Neural cell (in vitro differentiated cells): ENCODE measurements around the gene NES.
A peak's percentile ranks its signal among the peaks of the same experiment; 100 is the strongest.

Source experiments
- EP300 ChIP-seq: fragments of 450-650 bp; conservative IDR thresholded peaks from 2 replicates; pipeline ENCODE4 v1.6.1; 2014; ENCODE audit warnings: antibody characterized with exemption, mild to moderate bottlenecking, moderate library complexity; ENCODE audit not compliant: poor library complexity, severe bottlenecking
- EZH2 ChIP-seq: fragments of 200-600, 300-800 bp; shearing (Covaris generic), sonication (generic); IDR thresholded peaks from 2 replicates; pipeline ENCODE4 v1.6.1; 2014; ENCODE audit warnings: antibody characterized with exemption, low read length, borderline replicate concordance, mild to moderate bottlenecking; ENCODE audit not compliant: insufficient read depth, poor library complexity, severe bottlenecking
- MXI1 ChIP-seq: fragments of 450-650 bp; conservative IDR thresholded peaks from 2 replicates; pipeline ENCODE4 v1.6.1; 2014; ENCODE audit warnings: antibody characterized with exemption, mild to moderate bottlenecking; ENCODE audit not compliant: poor library complexity, severe bottlenecking
- POLR2AphosphoS5 ChIP-seq: IDR thresholded peaks from 2 replicates; pipeline ENCODE4 v1.6.1; 2012
- RAD21 ChIP-seq: fragments of 450-650 bp; conservative IDR thresholded peaks from 2 replicates; pipeline ENCODE4 v1.6.1; 2014; ENCODE audit warnings: antibody characterized with exemption, mild to moderate bottlenecking, moderate library complexity
- REST ChIP-seq: IDR thresholded peaks from 2 replicates; pipeline ENCODE4 v1.6.1; 2012; ENCODE audit warnings: borderline replicate concordance
- SMC3 ChIP-seq: fragments of 450-650 bp; conservative IDR thresholded peaks from 2 replicates; pipeline ENCODE4 v1.6.1; 2014; ENCODE audit warnings: antibody characterized with exemption, mild to moderate bottlenecking, moderate library complexity; ENCODE audit not compliant: poor library complexity
- TAF1 ChIP-seq: IDR thresholded peaks from 2 replicates; pipeline ENCODE4 v1.6.1; 2012; ENCODE audit warnings: low read depth
- TF ChIP-seq, protein P1 (sequence below): fragments of 450-650 bp; IDR thresholded peaks from 2 replicates; pipeline ENCODE4 v1.5.1; 2014; ENCODE audit warnings: antibody characterized with exemption, mild to moderate bottlenecking, moderate library complexity; ENCODE audit not compliant: poor library complexity, severe bottlenecking

DNA sequence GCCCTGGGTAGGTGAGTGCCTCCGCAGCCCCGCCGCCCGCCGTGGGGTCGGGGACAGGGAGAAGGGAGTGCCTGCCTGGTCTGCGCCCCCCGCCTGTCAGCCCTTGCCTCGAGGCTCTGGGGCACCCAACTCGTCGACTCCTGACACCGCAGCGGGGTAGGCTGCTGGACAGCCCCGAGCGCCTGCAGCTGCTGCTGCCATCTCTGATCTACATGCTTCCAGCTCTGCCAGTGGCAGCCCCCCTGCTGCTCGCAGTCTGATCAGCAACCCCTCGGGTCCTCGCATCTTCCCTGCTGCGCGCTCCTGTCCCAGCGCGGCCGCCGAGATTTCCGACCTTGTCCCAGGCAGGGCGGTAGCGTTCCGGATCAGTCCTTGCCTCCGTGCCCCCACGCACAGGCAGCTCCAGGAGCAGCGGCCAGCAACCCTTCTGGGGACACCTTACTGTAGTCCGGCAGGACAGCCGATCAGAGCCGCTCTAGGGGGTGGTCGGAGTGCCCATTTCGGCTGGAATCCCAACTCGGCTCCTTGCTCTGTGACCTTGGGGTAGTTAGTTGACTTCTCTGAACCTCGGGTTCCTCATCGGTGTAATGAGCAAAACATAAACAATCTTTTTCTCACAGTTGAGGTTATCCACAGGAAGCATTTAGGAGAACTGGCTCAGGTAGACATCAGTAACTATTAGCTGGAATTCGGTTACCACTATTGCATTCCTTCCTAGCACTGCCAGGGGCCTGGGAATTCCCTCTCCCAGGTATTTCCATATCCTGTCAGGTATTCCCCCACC lies 34.8 kb downstream of the NES start:
- TF ChIP-seq, protein P1, sequence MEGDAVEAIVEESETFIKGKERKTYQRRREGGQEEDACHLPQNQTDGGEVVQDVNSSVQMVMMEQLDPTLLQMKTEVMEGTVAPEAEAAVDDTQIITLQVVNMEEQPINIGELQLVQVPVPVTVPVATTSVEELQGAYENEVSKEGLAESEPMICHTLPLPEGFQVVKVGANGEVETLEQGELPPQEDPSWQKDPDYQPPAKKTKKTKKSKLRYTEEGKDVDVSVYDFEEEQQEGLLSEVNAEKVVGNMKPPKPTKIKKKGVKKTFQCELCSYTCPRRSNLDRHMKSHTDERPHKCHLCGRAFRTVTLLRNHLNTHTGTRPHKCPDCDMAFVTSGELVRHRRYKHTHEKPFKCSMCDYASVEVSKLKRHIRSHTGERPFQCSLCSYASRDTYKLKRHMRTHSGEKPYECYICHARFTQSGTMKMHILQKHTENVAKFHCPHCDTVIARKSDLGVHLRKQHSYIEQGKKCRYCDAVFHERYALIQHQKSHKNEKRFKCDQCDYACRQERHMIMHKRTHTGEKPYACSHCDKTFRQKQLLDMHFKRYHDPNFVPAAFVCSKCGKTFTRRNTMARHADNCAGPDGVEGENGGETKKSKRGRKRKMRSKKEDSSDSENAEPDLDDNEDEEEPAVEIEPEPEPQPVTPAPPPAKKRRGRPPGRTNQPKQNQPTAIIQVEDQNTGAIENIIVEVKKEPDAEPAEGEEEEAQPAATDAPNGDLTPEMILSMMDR: peak; percentile 2
- no peak for TF ChIP-seq MXI1
- no peak for TF ChIP-seq TAF1
- no peak for TF ChIP-seq SMC3
- no peak for TF ChIP-seq REST
- no peak for TF ChIP-seq EZH2
- no peak for TF ChIP-seq POLR2AphosphoS5
- TF ChIP-seq RAD21: no peak
- no peak for TF ChIP-seq EP300
